GM18508 (cell line): Measurements from ENCODE around the gene WIPF1.

Experiments
- ATAC-seq: cut with Tn5 transposase; IDR thresholded peaks from one replicate; pipeline ENCODE4 v1.9.1; 2021; ENCODE audit warnings: moderate number of reproducible peaks; ENCODE audit not compliant: insufficient read depth, unreplicated experiment

Gene WIPF1

DNA sequence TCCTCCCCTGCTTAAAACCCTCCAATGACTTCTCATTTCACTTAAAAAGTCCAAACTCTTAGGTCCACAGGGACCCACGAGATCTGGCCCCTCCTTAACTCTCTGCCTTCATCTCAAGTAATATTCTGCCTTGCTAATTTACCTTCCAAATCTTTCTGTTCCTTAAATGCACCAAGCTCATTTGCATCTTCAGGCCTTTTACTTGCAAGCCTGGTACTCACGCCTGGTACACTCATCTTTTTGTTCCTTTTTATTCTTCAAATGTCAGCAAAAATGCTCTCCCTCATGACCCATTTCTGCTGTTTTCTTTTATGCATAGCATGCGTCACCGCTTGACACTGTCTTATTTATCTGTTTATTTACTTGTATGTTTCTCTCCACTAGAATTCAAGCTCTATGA lies 2.7 kb upstream of the WIPF1 start:
- ATAC-seq = no peak

DNA sequence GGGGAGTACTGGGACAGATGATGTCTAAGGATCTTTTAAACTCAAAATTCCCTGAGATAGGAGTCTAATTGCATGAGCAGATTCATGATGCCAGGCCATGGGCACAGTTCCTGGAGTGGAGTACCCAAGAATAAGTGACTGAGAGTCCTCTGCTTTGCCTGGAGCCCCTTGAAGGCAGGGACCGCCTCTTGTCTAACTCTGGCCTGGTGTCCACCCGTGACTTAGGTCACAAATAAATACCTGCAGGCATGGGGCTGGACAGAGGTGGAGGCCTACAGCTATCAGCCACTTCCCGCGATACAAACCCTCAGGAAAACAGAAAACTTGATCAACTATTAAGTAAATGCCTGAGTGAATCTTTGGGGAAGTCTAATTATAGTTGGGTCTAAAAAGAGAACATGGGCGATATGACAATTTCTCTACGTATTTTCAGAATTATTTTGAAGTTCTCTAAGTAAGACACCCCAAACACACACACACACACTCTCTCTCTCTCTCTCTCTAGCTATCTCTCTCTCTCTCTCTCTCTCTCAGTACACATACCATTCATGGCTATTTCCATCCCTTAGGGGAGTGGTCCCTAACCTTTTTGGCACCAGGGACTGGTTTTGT lies 1.8 kb upstream of the WIPF1 start:
- no peak for ATAC-seq

DNA sequence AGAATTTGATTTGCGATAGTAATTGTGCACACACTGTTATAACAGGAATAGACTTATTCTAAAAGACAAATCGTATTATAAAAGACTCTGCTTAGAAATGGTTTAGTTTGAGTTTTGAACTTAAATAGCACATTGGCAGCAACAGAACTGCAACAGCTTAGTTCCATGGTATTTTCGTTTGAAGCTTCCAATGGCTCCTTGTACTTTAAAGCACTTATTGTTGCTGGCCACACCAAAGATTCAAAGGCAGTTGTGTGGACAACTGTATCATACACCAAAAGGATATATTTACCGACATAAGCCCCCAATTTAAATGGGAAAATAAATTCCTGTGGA lies 627 bp downstream of the WIPF1 start:
- ATAC-seq = no peak

DNA sequence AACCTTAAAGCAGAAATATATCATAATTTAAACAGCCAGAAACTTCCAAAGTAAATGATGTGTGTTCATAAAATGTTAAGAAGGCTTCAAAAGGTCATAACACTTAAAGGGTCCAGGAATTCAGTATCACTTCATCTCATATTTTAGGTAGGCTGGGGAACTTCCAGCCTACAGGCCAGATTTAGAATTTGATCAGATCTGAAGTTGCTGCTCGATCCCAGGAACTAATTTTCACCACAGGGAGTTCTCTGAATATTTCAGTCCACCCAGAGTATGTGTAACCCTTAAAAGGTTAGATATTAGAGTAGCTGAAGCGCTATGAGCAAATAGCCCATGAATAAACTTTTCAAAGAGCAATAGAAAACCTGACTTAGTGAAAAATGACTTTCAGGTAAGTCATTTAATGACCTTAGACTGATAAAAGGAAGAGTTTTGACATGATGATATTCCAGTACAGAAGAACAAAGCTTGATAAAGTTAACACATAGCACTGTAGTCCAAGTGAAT lies 1.7 kb downstream of the WIPF1 start:
- no peak for ATAC-seq

DNA sequence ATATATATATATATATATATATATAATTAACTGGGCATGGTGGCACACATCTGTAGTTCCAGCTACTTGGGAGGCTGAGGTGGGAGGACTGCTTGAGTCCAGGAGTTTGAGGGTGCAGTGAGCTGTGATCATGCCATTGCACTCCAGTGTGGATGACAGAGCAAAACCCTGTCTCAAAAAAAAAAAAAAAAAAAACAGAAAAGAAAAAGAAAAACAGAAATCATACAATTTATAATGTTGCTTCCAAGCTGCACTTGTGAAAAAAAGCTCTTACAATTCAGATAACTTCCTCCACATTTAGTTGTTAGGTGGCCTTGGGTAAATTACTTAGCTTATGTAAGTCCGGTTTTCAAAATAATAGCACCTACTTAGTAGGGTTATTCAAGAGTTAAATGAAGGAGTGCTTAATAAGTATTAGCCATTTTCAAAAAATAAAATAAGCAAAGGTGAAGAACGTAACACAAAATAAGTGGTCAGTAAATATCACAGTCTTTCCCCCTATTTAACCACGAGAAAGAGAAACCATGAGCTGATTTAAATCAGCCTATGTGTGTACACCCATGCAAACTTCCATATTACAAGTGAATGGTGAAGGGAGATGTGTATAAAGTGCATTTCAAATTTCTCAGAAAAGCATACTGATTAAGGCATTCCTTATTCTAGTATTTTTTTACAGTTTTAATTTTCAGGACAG lies 2.3 kb downstream of the WIPF1 start:
- no peak for ATAC-seq

DNA sequence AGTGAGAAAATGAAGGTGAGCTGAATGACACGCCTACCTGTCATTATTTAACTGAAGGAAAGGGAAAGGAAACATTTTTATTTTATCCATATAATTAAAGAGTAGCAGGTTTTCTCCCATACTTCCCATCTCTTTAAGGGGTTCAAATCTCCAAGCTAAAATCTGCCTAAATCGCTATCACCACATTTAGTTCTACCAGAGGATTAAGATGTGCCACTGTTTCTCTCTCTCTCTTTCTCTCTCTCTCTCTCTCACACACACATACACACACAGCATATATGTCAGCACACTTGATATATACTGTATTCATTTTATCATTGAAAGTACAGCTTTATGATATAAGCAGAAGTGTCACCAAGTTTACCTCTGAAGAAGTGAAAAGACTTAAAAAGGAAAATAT lies 3.1 kb downstream of the WIPF1 start:
- no peak for ATAC-seq

DNA sequence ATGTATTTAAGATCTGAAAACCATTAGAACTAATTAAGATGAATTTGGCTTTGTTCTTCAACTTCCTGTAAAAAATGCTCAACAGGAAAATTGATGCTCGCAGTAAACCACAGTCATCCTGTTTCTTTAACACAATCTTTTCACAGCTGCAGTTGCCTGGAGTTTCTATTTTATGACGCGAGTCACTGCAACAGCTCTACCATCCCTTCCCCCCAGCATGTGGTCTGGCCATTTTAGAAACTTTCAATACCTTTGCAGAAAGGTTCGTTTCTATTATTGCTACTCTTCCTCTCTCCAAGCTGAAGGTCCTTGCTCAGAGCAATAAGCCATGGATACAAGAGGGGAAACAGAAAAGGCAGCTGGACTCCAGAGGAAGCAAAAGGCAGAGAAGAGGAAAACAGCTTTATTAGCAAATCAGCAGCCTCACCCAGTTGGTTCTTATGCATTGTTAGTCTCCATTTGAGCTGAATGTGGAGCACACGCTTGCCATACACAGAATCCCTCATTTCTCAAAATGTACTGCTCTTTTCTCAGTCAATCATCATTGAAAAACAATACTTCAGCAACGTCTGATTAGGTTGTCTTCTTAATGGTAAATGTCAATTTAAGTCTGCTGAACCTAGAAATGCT lies 3.9 kb downstream of the WIPF1 start:
- peak; percentile 45 for ATAC-seq

DNA sequence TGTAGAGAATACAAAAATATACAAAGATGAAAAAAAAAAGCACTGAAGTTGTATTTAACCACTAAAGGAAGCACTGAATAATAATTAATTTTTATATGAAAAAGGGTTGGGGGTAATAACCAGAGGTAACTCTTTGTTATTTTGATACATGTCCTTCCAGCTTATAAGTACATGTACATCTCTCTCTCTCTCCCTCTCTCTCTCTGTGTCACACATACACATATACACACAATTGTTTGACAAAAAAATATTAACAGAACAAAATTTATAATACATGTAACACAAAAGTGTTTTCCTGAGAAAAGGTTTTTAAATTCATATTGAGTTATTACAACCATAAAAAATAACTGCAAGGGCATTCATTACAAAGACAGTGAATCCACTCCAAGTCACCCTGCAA lies 4.6 kb downstream of the WIPF1 start:
- ATAC-seq = no peak

DNA sequence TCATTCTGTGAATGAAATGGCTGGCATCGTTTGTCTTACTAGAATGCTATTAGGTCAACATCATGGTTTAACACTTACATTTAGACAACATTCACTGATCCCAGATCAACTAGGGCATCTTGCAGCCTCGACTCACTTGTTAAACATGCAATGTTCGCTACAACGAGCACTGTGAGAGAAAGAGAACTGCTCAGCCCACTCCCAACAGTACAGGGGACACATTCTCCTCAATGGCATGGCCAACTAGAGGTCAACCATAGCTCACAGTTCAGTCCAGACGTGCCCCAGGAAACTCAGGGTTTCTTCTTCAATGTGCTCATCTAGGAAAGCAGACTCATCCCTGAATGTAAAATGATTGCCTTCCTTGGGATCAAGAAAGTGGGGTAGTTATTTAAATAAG lies 5.9 kb downstream of the WIPF1 start:
- ATAC-seq = no peak

DNA sequence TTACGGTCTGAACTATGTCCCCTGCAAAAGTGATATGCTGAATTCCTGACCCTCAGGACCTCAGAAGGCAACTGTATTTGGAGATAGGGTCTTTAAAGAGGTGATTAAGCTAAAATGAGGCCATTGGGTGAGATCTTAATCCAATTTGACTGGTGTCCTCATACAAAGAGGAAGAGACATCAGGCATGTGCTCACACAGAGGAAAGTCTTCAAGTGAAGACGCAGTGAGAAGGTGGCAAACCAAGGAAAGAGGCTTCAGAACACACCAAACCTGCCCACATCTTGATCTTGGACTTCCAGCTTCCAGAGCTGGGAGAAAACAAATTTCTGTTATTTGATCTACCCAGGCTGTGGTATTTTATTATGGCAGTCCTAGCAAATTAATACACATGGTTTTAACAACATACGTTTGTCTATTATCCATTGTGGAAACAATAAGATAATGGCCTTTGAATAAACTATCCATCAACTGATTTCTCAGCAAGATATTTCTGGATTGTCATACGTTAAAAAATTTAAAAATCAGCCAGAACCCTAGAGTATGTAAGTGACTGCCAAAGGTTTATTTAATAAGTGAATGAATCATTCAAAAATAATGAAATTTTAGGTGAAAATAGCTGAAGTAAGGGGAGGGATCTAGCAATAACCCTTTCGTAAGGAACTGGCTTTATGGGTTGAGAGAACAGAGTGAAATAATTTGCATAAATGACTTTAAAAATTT lies 6.5 kb downstream of the WIPF1 start:
- ATAC-seq = no peak

DNA sequence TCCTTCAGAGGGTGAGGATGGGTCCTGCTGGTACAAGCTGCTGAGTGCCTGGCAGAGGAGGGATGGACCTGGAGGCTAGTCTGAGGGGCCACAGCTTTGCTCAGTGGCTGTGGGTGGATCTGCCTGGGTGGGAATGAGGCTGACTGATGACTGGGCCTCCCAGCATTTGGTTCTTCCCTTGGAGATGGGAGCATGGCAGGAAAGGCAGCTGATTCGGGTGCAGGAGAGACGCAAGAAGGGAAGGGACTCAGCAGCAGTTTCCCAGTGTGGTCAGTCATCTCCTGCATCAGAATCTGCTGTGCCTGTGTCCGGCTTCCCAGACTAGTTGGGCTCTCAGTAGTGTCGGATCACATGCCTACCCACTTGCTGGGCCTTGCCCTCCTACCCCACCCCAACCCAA lies 7.3 kb downstream of the WIPF1 start:
- no peak for ATAC-seq

DNA sequence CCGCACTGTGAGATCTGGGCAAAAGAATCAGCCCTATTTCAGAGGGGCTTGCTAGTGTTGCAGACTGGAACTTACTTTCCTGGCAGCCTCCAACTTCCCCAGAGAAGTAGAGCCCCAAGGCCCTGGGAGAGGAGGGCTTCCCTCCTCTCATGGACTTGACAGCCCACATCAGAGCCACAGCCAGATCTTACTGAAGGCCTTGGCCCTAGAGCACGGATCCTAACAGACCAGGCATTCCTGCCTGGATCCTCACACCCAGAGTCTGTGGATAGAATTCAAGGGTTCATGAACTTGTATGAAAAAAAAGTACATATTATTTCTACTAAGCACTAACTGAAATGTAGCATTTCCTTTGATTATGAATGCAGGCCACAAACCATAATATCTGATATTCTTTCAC lies 8.3 kb downstream of the WIPF1 start:
- no peak for ATAC-seq

DNA sequence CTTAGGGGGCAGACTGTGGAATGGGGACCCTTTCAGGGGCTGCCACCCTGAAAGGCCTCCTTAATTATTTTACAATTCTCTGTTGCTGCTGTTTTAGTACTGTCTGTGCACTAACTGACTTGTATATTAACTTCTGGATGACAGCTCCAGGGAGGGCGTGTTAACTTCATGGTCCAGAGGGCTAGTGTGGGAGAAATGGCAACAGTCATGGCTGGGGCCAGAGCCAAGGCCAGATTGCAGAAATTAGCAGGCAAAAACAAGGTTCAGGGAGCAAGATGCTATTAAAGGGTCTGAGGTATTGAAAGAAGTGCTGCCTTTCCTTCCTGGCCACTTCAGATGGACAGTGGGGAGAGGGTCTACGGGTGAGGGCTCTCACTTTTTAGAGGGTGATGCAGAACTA lies 9.1 kb downstream of the WIPF1 start:
- no peak for ATAC-seq

DNA sequence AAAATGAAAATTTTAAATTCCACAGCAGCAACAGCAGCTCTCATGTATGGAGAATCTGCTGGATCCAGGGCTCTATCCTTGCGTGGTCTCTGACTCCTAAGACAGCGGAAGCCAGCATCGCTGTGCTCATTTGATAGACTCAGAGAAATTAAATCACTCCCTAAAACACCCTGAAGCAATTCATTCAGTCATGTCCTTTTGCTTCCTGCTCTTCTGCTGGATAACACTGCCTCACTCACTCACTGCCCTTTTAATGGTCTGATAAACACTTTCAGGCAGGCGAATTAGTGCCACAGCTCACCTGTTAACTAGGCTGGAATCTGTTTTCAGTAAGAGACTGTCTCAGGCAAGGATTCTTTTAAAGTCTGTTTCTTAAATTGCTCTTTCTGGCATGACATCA lies 10.0 kb downstream of the WIPF1 start:
- ATAC-seq = no peak

DNA sequence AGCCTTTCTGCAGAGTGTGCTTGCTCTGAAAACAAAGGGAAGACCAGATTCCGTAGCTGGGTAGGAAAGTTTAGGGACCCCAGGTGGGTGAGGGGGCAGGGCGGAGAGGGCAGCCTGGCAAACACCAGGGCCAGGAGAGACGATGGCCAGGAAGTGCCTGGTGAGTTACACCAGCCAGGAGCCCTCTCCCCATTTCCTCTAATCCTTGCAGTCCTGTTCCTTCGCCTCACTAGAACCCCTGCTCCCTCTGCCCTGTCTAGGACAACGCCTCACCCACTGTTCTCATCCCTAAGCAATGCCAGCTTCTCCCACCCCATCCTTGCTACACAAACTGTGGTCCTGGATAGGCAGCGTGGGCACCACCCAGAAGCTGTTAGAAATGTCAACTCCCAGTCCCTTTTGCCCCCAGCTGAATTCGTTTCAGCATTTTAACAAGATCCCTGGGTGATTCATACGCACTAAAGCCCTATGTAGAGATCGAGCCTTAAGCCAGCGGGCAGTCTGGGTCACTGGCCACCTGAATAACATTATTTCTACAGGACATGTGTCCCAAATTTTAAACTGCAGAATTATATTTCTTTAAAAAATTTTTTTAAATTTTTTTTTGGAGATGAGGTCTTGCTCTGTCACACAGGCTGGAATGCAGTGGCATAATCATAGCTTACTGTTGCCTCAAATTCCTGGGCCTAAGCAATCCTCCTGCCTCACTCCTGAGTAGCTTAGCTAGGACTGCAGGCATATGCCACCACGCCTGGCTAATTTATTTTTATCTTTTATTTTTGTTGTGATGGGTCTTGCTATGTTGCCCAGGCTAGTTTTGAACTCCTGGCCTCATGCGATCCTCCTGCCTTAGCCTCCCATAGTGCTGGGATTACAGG lies 10.9 kb downstream of the WIPF1 start:
- ATAC-seq = no peak

DNA sequence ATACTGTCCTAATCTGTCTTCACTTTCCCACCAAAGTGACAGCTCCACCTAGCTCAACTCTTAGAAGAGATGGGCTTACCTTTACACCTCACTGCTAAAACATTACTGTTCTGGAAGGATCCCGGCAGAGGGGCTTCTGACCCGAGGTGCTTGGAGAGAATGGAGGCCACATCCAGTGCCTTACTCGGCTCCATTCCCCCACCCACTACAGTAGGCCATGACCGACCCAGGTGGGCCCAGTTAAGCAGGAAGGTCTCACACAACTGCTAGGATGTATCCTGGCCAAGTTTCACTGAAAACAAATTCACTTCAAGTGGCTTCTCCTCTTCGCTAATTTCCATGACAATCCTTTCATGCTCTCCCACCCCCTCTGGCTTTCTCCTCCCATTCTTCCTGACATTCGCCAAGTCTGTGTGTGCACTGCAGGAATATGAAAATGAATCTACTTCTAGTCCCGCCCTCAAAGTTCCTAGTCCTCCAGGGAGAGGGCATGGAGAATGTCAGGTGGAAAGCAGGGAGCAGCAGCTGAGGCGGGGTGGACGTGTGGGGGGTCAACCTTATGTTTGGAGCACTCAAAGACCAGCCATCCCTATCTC lies 11.8 kb downstream of the WIPF1 start:
- ATAC-seq = no peak

DNA sequence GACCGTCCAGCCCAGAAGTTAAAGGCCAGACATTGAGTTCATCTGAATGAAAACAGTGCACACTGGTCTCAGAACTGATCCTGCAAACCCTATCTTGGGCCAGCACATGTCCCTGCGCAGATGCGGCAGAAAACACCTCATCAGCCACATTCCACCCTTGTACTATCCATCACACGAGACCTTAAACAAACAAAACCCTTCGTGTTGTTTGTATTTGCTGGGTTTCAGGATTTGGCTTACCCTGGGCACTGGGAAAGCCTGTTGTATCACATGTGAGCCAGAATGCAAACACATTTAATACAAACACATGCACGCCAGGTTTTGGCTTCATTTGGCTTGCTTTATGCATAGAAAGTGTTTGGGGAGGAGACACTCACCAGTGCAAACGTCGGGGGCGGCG lies 12.5 kb downstream of the WIPF1 start:
- ATAC-seq = no peak

DNA sequence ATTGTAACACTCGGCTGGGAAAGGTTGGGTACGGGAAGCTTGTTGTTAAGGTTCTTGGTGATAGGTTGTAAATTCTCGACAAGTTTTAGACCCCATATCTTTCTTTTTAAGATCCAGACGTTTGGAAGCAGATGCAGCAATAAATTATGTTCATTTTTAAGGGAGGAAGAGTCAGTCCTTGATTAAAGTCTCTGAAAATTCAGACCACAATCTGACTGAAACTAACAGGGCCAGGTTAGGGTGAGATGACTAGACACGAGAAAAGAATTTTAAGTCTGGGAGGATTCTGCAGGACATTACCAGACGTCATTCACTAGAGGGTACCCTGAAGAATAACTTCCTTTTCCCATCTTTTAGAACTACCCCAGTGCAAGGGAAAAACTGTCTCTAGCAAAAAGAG lies 16.1 kb downstream of the WIPF1 start:
- ATAC-seq = no peak

DNA sequence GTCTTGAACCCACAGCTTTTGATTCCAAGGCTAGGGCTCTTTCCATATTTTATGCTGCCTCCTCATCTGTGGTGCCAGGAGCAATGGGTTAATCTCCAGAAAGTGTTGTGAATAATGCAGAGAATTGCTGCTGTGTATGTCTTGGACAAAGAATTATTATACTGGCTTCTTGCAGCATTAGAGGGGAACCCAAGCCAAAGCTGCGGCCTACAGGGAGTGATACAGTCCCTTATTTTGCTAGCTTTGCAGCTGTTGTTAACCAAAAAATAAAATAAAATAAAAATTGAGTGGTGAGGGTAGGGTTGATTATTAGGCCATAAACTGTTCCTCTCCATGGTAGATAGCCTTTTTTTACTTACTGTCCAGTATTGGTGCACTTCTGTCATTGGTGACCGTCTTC lies 16.7 kb downstream of the WIPF1 start:
- no peak for ATAC-seq
